Peyer's patch (tissue), 4 donors: Measurements from ENCODE around the gene PPP4R3A. TPM values are rescaled to one million over a fixed set of nuclear protein-coding genes. Genes with fewer than 3 reads are reported as not detected.
"Not testable (repeated sequence)": the region's sequence is repeated elsewhere in the genome, so short reads cannot be mapped to it uniquely, and the experiment has no call there.

Source experiments
- DNase-seq, 3 donors: peaks; one replicate each; pipeline ENCODE4 v3.0.0-alpha.2; 2017 to 2019
- H3K27ac ChIP-seq, 4 donors: fragments of 200-600 bp; sonication (generic); one replicate each; pipeline ENCODE4 v1.5.1; 2016 to 2019
- H3K27me3 ChIP-seq, 2 donors: fragments of 200-600 bp; sonication (generic); one replicate each; pipeline ENCODE4 v1.5.1; 2019
- H3K36me3 ChIP-seq, 3 donors: fragments of 200-600 bp; sonication (generic); one replicate each; pipeline ENCODE4 v1.5.1; 2016 to 2019
- H3K4me1 ChIP-seq, 4 donors: fragments of 200-600 bp; sonication (generic); one replicate each; pipeline ENCODE4 v1.5.1; 2016 to 2019
- H3K4me3 ChIP-seq, 4 donors: fragments of 200-600 bp; sonication (generic); 1 replicate in 3 of 4; 2 replicates in 1 of 4; pipeline ENCODE4 v1.5.1; 2016 to 2019; ENCODE audit warnings: mild to moderate bottlenecking in 1 of 4
- H3K9me3 ChIP-seq, 4 donors: fragments of 200-600 bp; sonication (generic); one replicate each; pipeline ENCODE4 v1.5.1; 2016 to 2019; ENCODE audit warnings: mild to moderate bottlenecking in 1 of 4
- POLR2A ChIP-seq, 2 donors: fragments of 450-650 bp; IDR thresholded peaks; one replicate each; pipeline ENCODE4 v1.5.1; 2017; ENCODE audit warnings: antibody characterized with exemption in 2 of 2, mild to moderate bottlenecking in 2 of 2, moderate library complexity in 2 of 2
- total RNA-seq, 4 donors: library from RNA; depleted of rRNA; stranded (reverse); fragments of >200 nt; gene quantifications; one replicate each; pipeline ENCODE4 v1.1.0, GENCODE V29; 2016
- TF ChIP-seq, protein P1 (sequence below), 6 experiments: fragments of 450-650 bp in 4 of 6; fragments of 200-600 bp in 2 of 6; sonication (generic) in 1 of 6; IDR thresholded peaks; one replicate each; pipeline ENCODE4 v1.5.1; 2017 to 2019; ENCODE audit warnings: antibody characterized with exemption in 6 of 6, mild to moderate bottlenecking in 3 of 6, moderate library complexity in 1 of 6

Gene PPP4R3A
- total RNA-seq, 4 donors from 2014 or later, result 103 to 194 (median 116) TPM

GRCh38 chr14:91453744-91454143 lies 56.4 kb downstream of the PPP4R3A start:
- TF ChIP-seq, protein P1, sequence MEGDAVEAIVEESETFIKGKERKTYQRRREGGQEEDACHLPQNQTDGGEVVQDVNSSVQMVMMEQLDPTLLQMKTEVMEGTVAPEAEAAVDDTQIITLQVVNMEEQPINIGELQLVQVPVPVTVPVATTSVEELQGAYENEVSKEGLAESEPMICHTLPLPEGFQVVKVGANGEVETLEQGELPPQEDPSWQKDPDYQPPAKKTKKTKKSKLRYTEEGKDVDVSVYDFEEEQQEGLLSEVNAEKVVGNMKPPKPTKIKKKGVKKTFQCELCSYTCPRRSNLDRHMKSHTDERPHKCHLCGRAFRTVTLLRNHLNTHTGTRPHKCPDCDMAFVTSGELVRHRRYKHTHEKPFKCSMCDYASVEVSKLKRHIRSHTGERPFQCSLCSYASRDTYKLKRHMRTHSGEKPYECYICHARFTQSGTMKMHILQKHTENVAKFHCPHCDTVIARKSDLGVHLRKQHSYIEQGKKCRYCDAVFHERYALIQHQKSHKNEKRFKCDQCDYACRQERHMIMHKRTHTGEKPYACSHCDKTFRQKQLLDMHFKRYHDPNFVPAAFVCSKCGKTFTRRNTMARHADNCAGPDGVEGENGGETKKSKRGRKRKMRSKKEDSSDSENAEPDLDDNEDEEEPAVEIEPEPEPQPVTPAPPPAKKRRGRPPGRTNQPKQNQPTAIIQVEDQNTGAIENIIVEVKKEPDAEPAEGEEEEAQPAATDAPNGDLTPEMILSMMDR (IDR thresholded peaks at IDR 0.05), result no peak
- no peak for TF ChIP-seq POLR2A (IDR thresholded peaks at IDR 0.05)
- no peaks in the 10 kb centered on the region for H3K9me3 ChIP-seq
- peaks cover 0 to 29% (median 0%) of the 10 kb centered on the region in 3 donors for H3K36me3 ChIP-seq
- no peak overlapping the region for H3K4me3 ChIP-seq
- DNase-seq, result peak in 1 of 3 donors; percentile 53
- no peaks in the 10 kb centered on the region for H3K27me3 ChIP-seq
- H3K4me1 ChIP-seq, result no peaks in the 10 kb centered on the region
- H3K27ac ChIP-seq, result no peak overlapping the region

DNA sequence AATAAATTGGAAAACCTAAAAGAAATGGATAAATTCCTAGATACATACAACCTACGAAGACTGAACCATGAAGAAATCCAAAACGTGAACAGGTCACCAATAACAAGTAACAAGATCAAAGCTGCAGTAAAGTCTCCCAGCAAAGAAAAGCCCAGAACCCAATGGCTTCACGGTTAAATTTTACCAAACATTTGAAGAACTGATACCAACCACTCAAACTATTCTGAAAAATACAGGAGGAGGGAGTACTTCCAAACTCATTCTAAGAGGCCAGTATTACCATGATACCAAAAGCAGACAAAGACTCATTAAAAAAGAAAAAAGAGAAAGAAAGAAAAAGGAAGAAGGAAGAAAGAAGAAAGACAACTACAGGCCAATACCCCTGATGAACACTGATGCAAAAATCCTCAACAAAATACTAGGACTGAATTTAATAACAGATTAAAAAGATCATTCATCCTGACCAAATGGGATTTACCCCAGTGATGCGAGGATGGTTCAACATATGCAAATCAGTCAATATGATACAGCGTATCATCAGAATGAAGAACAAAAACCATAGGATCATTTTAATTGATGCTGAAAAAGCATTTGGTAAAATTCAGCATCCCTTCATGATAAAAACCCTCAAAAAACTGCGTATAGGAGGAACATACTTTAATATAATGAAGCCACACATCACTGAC lies 65.6 kb downstream of the PPP4R3A start:
- Histone ChIP-seq H3K27ac (no peak overlapping the region), H3K4me1 (no peaks in the 10 kb centered on the region), H3K27me3 (no peaks in the 10 kb centered on the region), H3K9me3 (no peaks in the 10 kb centered on the region), H3K36me3 (no peaks in the 10 kb centered on the region), H3K4me3 (no peak overlapping the region)
- no peak for DNase-seq
- TF ChIP-seq, protein P1 (IDR thresholded peaks at IDR 0.05), result no peak
- no peak for TF ChIP-seq POLR2A (IDR thresholded peaks at IDR 0.05)

GRCh38 chr14:91439345-91439744 lies 70.8 kb downstream of the PPP4R3A start:
- no peak for TF ChIP-seq POLR2A (IDR thresholded peaks at IDR 0.05)
- TF ChIP-seq, protein P1 (IDR thresholded peaks at IDR 0.05), result no peak
- no peaks in the 10 kb centered on the region for H3K27me3 ChIP-seq
- no peak for DNase-seq
- H3K4me3 ChIP-seq, result no peak overlapping the region
- no peaks in the 10 kb centered on the region for H3K4me1 ChIP-seq
- peaks cover 0 to 4% (median 0%) of the 10 kb centered on the region in 4 donors for H3K9me3 ChIP-seq
- H3K36me3 ChIP-seq, result no peaks in the 10 kb centered on the region
- no peak overlapping the region for H3K27ac ChIP-seq

- H3K4me1 ChIP-seq, result no peaks in the 10 kb centered on the region
These were observed 71.3 kb downstream of the PPP4R3A start for GRCh38 chr14:91438845-91439244.

DNA sequence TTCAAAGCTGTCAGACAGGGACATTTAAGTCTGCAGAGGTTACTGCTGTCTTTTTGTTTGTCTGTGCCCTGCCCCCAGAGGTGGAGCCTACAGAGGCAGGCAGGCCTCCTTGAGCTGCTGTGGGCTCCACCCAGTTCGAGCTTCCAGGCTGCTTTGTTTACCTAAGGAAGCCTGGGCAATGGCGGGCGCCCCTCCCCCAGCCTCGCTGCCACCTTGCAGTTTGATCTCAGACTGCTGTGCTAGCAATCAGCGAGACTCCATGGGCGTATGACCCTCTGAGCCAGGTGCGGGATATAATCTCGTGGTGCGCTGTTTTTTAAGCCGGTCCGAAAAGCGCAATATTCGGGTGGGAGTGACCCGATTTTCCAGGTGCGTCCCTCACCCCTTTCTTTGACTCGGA lies 73.8 kb downstream of the PPP4R3A start:
- not testable (repeated sequence) for H3K4me1 ChIP-seq, H3K27ac ChIP-seq, H3K27me3 ChIP-seq, DNase-seq, H3K4me3 ChIP-seq, H3K36me3 ChIP-seq, H3K9me3 ChIP-seq

More at GRCh38 chr14:91438845-91439244, 71.3 kb downstream of the PPP4R3A start:
- Histone ChIP-seq H3K27ac (no peak overlapping the region), H3K27me3 (no peaks in the 10 kb centered on the region), H3K36me3 (no peaks in the 10 kb centered on the region), H3K4me3 (no peak overlapping the region), H3K9me3 (peaks cover 0 to 4% (median 0%) of the 10 kb centered on the region in 4 donors)
- no peak for TF ChIP-seq POLR2A (IDR thresholded peaks at IDR 0.05)
- TF ChIP-seq, protein P1 (IDR thresholded peaks at IDR 0.05), result no peak
- no peak for DNase-seq

DNA sequence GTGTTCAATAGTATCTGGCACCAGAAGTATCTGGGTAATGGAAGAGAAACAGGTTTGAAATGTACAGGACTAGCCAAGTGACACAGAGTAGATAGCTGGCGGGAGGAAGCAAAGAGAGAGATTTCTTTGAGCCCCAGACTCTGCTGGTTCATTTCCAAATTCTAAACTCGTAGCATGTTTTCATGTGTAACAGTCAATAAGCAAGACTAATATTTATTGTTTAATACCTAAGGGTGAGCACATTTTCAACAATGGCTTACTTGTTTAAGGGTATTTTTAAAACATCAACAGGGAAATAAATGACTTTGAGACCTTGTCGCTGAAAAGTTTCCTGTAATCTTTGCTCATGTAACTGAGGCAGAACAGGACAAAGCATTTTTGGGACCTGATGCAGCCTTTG lies 80.7 kb downstream of the PPP4R3A start:
- Histone ChIP-seq H3K9me3 (no peaks in the 10 kb centered on the region), H3K4me3 (no peak overlapping the region), H3K36me3 (no peaks in the 10 kb centered on the region), H3K27ac (no peak overlapping the region), H3K27me3 (no peaks in the 10 kb centered on the region), H3K4me1 (no peaks in the 10 kb centered on the region)
- DNase-seq, result no peak
- TF ChIP-seq POLR2A (IDR thresholded peaks at IDR 0.05), result no peak
- TF ChIP-seq, protein P1 (IDR thresholded peaks at IDR 0.05), result no peak

GRCh38 chr14:91428931-91429330 lies 81.2 kb downstream of the PPP4R3A start:
- H3K9me3 ChIP-seq, H3K4me1 ChIP-seq, H3K27ac ChIP-seq, DNase-seq, H3K27me3 ChIP-seq, H3K4me3 ChIP-seq, H3K36me3 ChIP-seq: not testable (repeated sequence)

DNA sequence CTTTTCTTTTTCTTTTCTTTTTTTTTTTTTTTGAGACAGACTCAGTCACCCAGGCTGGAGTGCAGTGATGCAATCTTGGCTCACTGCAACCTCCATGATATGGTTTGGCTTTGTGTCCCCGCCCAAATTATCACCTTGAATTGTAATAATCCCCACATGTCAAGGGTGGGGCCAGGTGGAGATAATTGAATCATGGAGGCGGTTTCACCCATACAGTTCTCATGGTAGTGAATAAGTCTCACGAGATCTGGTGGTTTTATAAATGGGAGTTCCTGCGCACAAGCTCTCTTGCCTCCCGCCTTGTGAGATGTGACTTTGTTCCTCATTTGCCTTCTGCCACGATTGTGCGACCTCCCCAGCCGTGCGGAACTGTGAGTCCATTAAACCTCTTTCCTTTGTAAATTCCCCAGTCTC lies 84.6 kb downstream of the PPP4R3A start:
- not testable (repeated sequence) for H3K4me1 ChIP-seq, H3K27me3 ChIP-seq, H3K36me3 ChIP-seq, H3K4me3 ChIP-seq, H3K27ac ChIP-seq, DNase-seq, H3K9me3 ChIP-seq
